HepG2 (cell line): ENCODE data around the gene EFNA4. TPM values are rescaled to one million over a fixed set of nuclear protein-coding genes. Genes with fewer than 3 reads are reported as not detected.
A peak's percentile ranks its signal among the peaks of the same experiment; 100 is the strongest.

ENCODE experiments used
- AGO2 ChIP-seq: fragments of 200-400 bp; formaldehyde crosslinking; optimal IDR thresholded peaks from 2 replicates; pipeline ENCODE3; 2017; ENCODE audit warnings: mild to moderate bottlenecking, low read depth, low read length, moderate library complexity
- HNRNPL ChIP-seq: fragments of 200-400 bp; formaldehyde crosslinking; IDR thresholded peaks from 2 replicates; pipeline ENCODE4 v1.6.1; 2017; ENCODE audit warnings: mild to moderate bottlenecking, low read depth, low read length
- HOMEZ ChIP-seq: IDR thresholded peaks from 2 replicates; pipeline ENCODE4 v1.6.1; 2016; ENCODE audit warnings: low read depth
- NFIC ChIP-seq: IDR thresholded peaks from 2 replicates; pipeline ENCODE4 v1.6.1; 2012; ENCODE audit warnings: mild to moderate bottlenecking, low read length, inconsistent platforms
- SMAD9 ChIP-seq: sonication (generic); formaldehyde crosslinking; IDR thresholded peaks from 2 replicates; pipeline ENCODE4 v1.5.1; 2020; ENCODE audit warnings: mild to moderate bottlenecking, missing genetic modification reagents
- SP4 ChIP-seq: sonication (generic); formaldehyde crosslinking; IDR thresholded peaks from 2 replicates; pipeline ENCODE4 v1.8.1; 2023; ENCODE audit warnings: mild to moderate bottlenecking, missing genetic modification reagents
- polyA plus RNA-seq, 8 experiments: library from polyadenylated mRNA; depleted of rRNA in 3 of 8; stranded (reverse) in 7 of 8; unstranded in 1 of 8; fragments of >200 nt; fragmentation: Illumina TruSeq in 4 of 8; extraction: Trizol in 4 of 8; gene quantifications; 2 replicates each; pipeline versions ENCODE4 v1.2.1 to v1.2.3, GENCODE V29; 2011 to 2016; ENCODE audit warnings: low read depth in 4 of 8, missing spikeins in 1 of 8, mixed read lengths in 1 of 8; ENCODE audit not compliant: insufficient read depth in 1 of 8
- total RNA-seq, 5 experiments: library from RNA; depleted of rRNA; stranded (reverse); fragments of >200 nt; fragmentation: Illumina TruSeq; extraction: Trizol; gene quantifications; 2 replicates each; pipeline ENCODE4 v1.2.3, GENCODE V29; 2016; ENCODE audit warnings: low read depth in 1 of 5
- TF ChIP-seq, protein P1 (sequence below): fragments of 450-650 bp; IDR thresholded peaks from 2 replicates; pipeline ENCODE4 v1.6.1; 2017; ENCODE audit warnings: mild to moderate bottlenecking
- TF ChIP-seq, protein P2 (sequence below): sonication (generic); formaldehyde crosslinking; IDR thresholded peaks from 2 replicates; pipeline ENCODE4 v1.8.1; 2023; ENCODE audit warnings: missing genetic modification reagents, mild to moderate bottlenecking, borderline replicate concordance

Gene EFNA4
- total and polyA plus RNA-seq, 2 of the 13 experiments (the other 11 are each of a cell fraction or from before 2014, with no cell fraction given) = 12.0 to 17.2 TPM

- TF ChIP-seq SP4 (CRISPR knock-in tag) (no peak), HOMEZ (CRISPR knock-in tag) (no peak), NFIC (no peak), HNRNPL (peak; percentile 78; the same call in 1 of the 2 replicates), SMAD9 (no peak), AGO2 (peak; percentile 45)
- TF ChIP-seq, protein P1, sequence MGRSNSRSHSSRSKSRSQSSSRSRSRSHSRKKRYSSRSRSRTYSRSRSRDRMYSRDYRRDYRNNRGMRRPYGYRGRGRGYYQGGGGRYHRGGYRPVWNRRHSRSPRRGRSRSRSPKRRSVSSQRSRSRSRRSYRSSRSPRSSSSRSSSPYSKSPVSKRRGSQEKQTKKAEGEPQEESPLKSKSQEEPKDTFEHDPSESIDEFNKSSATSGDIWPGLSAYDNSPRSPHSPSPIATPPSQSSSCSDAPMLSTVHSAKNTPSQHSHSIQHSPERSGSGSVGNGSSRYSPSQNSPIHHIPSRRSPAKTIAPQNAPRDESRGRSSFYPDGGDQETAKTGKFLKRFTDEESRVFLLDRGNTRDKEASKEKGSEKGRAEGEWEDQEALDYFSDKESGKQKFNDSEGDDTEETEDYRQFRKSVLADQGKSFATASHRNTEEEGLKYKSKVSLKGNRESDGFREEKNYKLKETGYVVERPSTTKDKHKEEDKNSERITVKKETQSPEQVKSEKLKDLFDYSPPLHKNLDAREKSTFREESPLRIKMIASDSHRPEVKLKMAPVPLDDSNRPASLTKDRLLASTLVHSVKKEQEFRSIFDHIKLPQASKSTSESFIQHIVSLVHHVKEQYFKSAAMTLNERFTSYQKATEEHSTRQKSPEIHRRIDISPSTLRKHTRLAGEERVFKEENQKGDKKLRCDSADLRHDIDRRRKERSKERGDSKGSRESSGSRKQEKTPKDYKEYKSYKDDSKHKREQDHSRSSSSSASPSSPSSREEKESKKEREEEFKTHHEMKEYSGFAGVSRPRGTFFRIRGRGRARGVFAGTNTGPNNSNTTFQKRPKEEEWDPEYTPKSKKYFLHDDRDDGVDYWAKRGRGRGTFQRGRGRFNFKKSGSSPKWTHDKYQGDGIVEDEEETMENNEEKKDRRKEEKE = no peak
- TF ChIP-seq, protein P2, sequence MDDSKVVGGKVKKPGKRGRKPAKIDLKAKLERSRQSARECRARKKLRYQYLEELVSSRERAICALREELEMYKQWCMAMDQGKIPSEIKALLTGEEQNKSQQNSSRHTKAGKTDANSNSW (CRISPR knock-in tag) = no peak
Observed at GRCh38 chr1:155016231-155016831, 47.2 kb upstream of the EFNA4 start (continued).
